Measurements from ENCODE around the gene THEM5.

Gene THEM5

GRCh38 chr1:151834239-151834638, 19.3 kb downstream of the THEM5 start:
- FAIRE-seq (no peak), DNase-seq (ENCODE audit: insufficient read length, low spot score) (no peak)
- no peak for TF ChIP-seq CTCF (IDR thresholded peaks at IDR 0.05; ENCODE audit: insufficient read depth, missing control alignments)

DNA sequence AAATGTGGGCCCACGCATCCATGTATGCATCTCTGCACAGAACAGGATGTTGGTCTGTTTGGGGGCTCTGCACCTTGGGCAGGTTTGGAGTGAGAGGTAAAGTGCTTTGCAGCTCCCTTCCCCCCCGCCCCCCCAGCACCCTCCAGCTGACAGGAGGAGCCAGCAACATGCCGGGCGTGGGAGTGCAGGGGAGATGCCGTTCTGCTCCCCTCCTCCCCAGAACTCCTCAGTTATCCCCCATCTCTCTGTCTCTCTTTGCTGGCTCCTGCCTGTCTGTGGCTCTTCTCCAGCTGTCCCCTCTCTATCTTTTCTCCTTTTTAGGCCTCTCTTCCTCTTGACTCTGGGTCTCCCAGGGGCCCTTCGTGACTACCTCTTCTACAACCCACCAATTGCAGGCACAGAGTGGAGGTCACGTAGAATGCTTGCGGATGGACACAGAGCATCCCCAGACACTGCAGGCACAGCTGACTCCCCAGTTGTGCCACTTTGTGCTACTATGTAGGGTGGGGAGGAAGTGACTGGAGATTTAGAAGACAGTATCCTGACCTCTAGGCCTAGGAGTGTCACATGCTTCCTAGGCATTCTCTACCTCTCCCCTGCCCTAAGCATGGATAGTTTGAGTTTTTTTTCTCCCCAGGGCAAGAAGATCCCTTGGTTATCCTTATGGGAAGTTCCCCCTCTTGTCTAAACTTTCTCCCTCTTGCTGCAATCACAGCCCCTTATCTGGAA, 20.2 kb downstream of the THEM5 start:
- TF ChIP-seq CTCF (IDR thresholded peaks at IDR 0.05; ENCODE audit: insufficient read depth, missing control alignments), result no peak
- no peak for FAIRE-seq
- no peak for DNase-seq (ENCODE audit: insufficient read length, low spot score)

DNA sequence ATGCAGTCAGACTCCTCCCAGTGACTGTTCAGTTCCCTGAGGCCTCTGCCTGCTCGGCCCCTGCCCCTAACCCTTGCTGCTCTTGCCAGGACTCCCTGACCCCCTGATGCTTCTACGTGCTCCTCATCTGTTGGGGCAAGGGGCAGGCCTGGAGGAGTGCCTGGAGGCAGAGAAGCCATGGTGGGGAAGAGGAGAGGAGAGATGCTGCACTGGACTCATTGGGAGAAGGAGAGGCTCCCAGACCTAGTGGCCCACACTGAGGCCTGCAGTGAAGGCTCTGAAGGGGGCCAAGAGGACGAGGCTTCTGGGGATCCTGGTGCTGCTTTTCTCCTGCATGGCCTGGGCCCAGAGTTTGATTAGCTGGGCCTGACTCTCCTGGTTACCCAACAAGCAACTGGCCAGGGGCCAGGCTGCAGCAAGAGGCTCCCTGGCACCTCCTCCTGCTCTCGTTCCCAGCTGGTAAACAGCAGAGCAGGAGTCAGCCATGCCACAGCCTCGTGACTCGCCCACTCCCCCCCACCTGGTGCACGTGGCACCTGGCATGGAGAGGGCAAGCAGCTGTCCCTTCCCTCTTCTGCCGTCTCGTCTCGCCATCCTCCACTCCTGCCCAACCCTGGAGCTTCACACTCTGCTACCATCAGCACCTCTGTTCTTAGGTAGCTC, 21.1 kb downstream of the THEM5 start:
- DNase-seq (ENCODE audit: insufficient read length, low spot score) (no peak), FAIRE-seq (no peak)
- no peak for TF ChIP-seq CTCF (IDR thresholded peaks at IDR 0.05; ENCODE audit: insufficient read depth, missing control alignments)

DNA sequence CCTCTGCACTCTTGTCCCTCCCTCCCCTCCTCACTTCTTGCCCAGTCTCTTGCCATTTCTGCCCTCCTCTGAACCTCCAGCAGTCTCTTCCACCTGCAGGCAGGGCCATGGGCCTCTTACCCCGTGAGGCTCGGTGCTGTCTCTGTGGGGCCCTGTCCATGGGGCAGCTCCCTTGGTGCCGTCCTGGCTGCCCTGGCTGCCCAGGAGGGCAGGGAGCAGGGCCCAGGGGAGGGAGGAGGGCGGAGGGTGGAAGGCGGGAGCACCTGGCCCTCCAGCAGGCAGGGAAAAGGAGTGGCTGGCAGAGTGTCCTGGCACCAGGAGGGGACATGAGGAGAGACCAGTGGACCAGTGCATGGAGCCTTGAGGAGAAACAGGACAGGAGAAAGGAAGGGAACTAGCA, 21.9 kb downstream of the THEM5 start, which contains the start of gene RORC:
RORC (minus strand) TSS at position 198 of the 400 bp plus-strand sequence; CDS start at position 160, 38 bp downstream.
- no peak for TF ChIP-seq CTCF (IDR thresholded peaks at IDR 0.05; ENCODE audit: insufficient read depth, missing control alignments)
- DNase-seq (ENCODE audit: insufficient read length, low spot score) (no peak), FAIRE-seq (no peak)

GRCh38 chr1:151831256-151831591, 22.3 kb downstream of the THEM5 start:
- DNase-seq (ENCODE audit: insufficient read length, low spot score) (no peak), FAIRE-seq (no peak)
- TF ChIP-seq CTCF (IDR thresholded peaks at IDR 0.05; ENCODE audit: insufficient read depth, missing control alignments), result no peak

- no peak for TF ChIP-seq CTCF (IDR thresholded peaks at IDR 0.05; ENCODE audit: insufficient read depth, missing control alignments)
- FAIRE-seq, result no peak
- no peak for DNase-seq (ENCODE audit: insufficient read length, low spot score)
Measured at GRCh38 chr1:151830055-151830454, 23.5 kb downstream of the THEM5 start.
